ENCODE measurements around the gene NFE2L2. TPM values are rescaled to one million over a fixed set of nuclear protein-coding genes. Genes with fewer than 3 reads are reported as not detected.

NFE2L2 gene
- total and polyA plus RNA-seq, 9 of the 15 experiments (the other 6 are each of a cell fraction or from before 2014, with no cell fraction given) = 29.3 to 120 (median 59.3) TPM

GRCh38 chr2:177252808-177253531 lies 11.6 kb downstream of the NFE2L2 start:
- DNase-seq (ENCODE audit: extremely low read depth in 1 of 4, low spot score in 3 of 4) (no peak), ATAC-seq (no peak), FAIRE-seq (no peak)
- Histone ChIP-seq H3K9me3 (replicated peaks; ENCODE audit: control insufficient read depth, insufficient read depth, low read depth, low read length) (peaks cover 4% of the 10 kb centered on the region), H3K9ac (ENCODE audit: insufficient read depth in 1 of 2, low read depth in 2 of 2, low read length in 2 of 2) (peak overlapping the region; percentile 29 to 47; a peak in 3 of 4 replicates), H2AFZ (ENCODE audit: low read depth, low read length) (no peak overlapping the region), H3K79me2 (ENCODE audit: control insufficient read depth, insufficient read depth, low read length) (peaks cover 100% of the 10 kb centered on the region), H3K9me1 (ENCODE audit: control insufficient read depth, insufficient read depth, low read length) (peaks cover 19% of the 10 kb centered on the region), H3K36me3 (ENCODE audit: control insufficient read depth, insufficient read depth, low read length) (peaks cover 68% of the 10 kb centered on the region), H3K4me2 (ENCODE audit: insufficient read depth, low read length) (peak overlapping the region; percentile 79; the same call in 1 of the 2 replicates), H3K4me1 (replicated peaks in 1 of 2; ENCODE audit: control insufficient read depth in 2 of 2, insufficient read depth in 2 of 2, low read length in 2 of 2) (peaks cover 35 to 83% of the 10 kb centered on the region in 2 experiments), H3K27me3 (ENCODE audit: control insufficient read depth in 2 of 2, insufficient read depth in 2 of 2, low read length in 2 of 2) (no peaks in the 10 kb centered on the region), H4K20me1 (replicated peaks; ENCODE audit: control insufficient read depth, insufficient read depth, low read length) (peaks cover 61% of the 10 kb centered on the region), H3K4me3 (no peak overlapping the region), H3K27ac (ENCODE audit: extremely low read depth, low read depth, low read length) (peak overlapping the region; percentile 67)
- WGBS (ENCODE audit: insufficient coverage, low coverage, missing lambda C conversion rate) = 65% methylated on average over 5 of the region's 5 CpGs
- in situ Hi-C loops (cut with MboI) = no loop called here
- intact Hi-C loops (cut with micrococcal nuclease) = no loop called here
- POLR2A ChIA-PET = interaction anchor here (1.0 to 10.9 kb wide), 6 partner anchors 11 to 127 kb away, joined by 3 to 199 read pairs (median 4); partner anchors contain the start of genes HNRNPA3 and NFE2L2
- CTCF ChIA-PET (ENCODE audit: low intra/inter-chr PET ratio) = interaction anchor here (0.6 kb wide), 1 partner anchor 160 kb away, joined by 3 read pairs; no protein-coding TSS in a partner anchor
- BruUV-seq (replicated peaks) = no TSS peak
- TF ChIP-seq TRIM24 (IDR thresholded peaks at IDR 0.05) = peak in 1 of 2 experiments; percentile 40; a peak in 1 of 4 replicates
- TF ChIP-seq CEBPG (CRISPR knock-in tag; IDR thresholded peaks at IDR 0.05) = peak; percentile 50; the same call in 1 of the 2 replicates
- TF ChIP-seq CEBPG (tag; conservative IDR thresholded peaks at IDR 0.05 in 1 of 2, IDR thresholded peaks at IDR 0.05 in 1 of 2) = peak in 1 of 2 experiments; percentile 76; a peak in 2 of 4 replicates
- no peak for TF ChIP-seq HNRNPL (IDR thresholded peaks at IDR 0.05; ENCODE audit: low read depth, low read length)
- no peak for TF ChIP-seq ZNF408 (CRISPR knock-in tag; IDR thresholded peaks at IDR 0.05; ENCODE audit: low read depth)
- no peak for TF ChIP-seq SP2 (IDR thresholded peaks at IDR 0.05; ENCODE audit: extremely low read depth, low read depth, low read length, poor library complexity, severe bottlenecking)
- no peak for TF ChIP-seq FOXA1 (IDR thresholded peaks at IDR 0.05; ENCODE audit: borderline replicate concordance)
- peak; percentile 9; the same call in 1 of the 2 replicates for TF ChIP-seq ZNF584 (CRISPR knock-in tag; IDR thresholded peaks at IDR 0.05; ENCODE audit: low read depth)
- peak; percentile 90 for TF ChIP-seq CEBPB (tag; IDR thresholded peaks at IDR 0.05)
- no peak for TF ChIP-seq TFAP4 (CRISPR knock-in tag; IDR thresholded peaks at IDR 0.05; ENCODE audit: borderline replicate concordance)
- TF ChIP-seq SREBF1 (IDR thresholded peaks at IDR 0.05; ENCODE audit: borderline replicate concordance, low read depth, low read length) = no peak
- TF ChIP-seq, protein P1, sequence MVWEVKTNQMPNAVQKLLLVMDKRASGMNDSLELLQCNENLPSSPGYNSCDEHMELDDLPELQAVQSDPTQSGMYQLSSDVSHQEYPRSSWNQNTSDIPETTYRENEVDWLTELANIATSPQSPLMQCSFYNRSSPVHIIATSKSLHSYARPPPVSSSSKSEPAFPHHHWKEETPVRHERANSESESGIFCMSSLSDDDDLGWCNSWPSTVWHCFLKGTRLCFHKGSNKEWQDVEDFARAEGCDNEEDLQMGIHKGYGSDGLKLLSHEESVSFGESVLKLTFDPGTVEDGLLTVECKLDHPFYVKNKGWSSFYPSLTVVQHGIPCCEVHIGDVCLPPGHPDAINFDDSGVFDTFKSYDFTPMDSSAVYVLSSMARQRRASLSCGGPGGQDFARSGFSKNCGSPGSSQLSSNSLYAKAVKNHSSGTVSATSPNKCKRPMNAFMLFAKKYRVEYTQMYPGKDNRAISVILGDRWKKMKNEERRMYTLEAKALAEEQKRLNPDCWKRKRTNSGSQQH (CRISPR knock-in tag; IDR thresholded peaks at IDR 0.05) = peak; percentile 69; the same call in 1 of the 2 replicates
- TF ChIP-seq ZNF174 (CRISPR knock-in tag; IDR thresholded peaks at IDR 0.05) = no peak
- 0 out of 2 replicates have a peak, but pooled peaks have one; percentile 33 for TF ChIP-seq DIDO1 (tag; IDR thresholded peaks at IDR 0.05; ENCODE audit: low read depth)
- TF ChIP-seq, protein P2, sequence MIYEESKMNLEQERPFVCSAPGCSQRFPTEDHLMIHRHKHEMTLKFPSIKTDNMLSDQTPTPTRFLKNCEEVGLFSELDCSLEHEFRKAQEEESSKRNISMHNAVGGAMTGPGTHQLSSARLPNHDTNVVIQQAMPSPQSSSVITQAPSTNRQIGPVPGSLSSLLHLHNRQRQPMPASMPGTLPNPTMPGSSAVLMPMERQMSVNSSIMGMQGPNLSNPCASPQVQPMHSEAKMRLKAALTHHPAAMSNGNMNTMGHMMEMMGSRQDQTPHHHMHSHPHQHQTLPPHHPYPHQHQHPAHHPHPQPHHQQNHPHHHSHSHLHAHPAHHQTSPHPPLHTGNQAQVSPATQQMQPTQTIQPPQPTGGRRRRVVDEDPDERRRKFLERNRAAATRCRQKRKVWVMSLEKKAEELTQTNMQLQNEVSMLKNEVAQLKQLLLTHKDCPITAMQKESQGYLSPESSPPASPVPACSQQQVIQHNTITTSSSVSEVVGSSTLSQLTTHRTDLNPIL (CRISPR knock-in tag; IDR thresholded peaks at IDR 0.05) = no peak
- 0 out of 2 replicates have a peak, but pooled peaks have one; percentile 4 for TF ChIP-seq MAFK (IDR thresholded peaks at IDR 0.05; ENCODE audit: low read length)
- TF ChIP-seq NRF1 (conservative IDR thresholded peaks at IDR 0.05 in 1 of 2, IDR thresholded peaks at IDR 0.05 in 1 of 2) = 0 out of 4 replicates have a peak, but pooled peaks of 1 of the 2 experiments have one; percentile 2

All from K562 (cell line).